Activated CD4-positive, alpha-beta memory T cell treated with anti-CD3 and anti-CD28 coated beads, Interleukin-2, amount 10 ng/mL, durations not matched to agents 7 days and 5 days (primary cell): ENCODE results near the gene CERK. TPM values are rescaled to one million over a fixed set of nuclear protein-coding genes. Genes with fewer than 3 reads are reported as not detected.
A peak's percentile ranks its signal among the peaks of the same experiment; 100 is the strongest.

Source experiments
- CTCF ChIA-PET: fragments of 350-600 bp; sonication (Branson Sonifier 250); formaldehyde crosslinking; loops from one replicate; lab custom pipeline; 2021; ENCODE audit warnings: antibody characterized with exemption, inconsistent platforms; lab: Charles Lee
- POLR2A ChIA-PET: fragments of 350-600 bp; sonication (Branson Sonifier 250); formaldehyde crosslinking; loops from one replicate; lab custom pipeline; 2021; ENCODE audit warnings: antibody characterized with exemption; lab: Charles Lee
- DNase-seq: peaks from one replicate; pipeline ENCODE4 v3.0.0-alpha.2; 2020
- H3K27ac Mint-ChIP-seq: one replicate; pipeline ENCODE4 v1.8.0; 2021; ENCODE audit warnings: mild to moderate bottlenecking, mixed read lengths
- H3K27me3 Mint-ChIP-seq: one replicate; pipeline ENCODE4 v1.8.0; 2021; ENCODE audit warnings: mixed read lengths
- H3K36me3 Mint-ChIP-seq: one replicate; pipeline ENCODE4 v1.8.0; 2021; ENCODE audit warnings: low read depth, mixed read lengths
- H3K4me1 Mint-ChIP-seq: one replicate; pipeline ENCODE4 v1.8.0; 2021; ENCODE audit warnings: mixed read lengths
- H3K4me3 Mint-ChIP-seq: one replicate; pipeline ENCODE4 v1.8.0; 2021; ENCODE audit warnings: mild to moderate bottlenecking, mixed read lengths
- H3K9me3 Mint-ChIP-seq: one replicate; pipeline ENCODE4 v1.8.0; 2021; ENCODE audit warnings: mixed read lengths
- total RNA-seq, 2 experiments: library from RNA; stranded (reverse); gene quantifications; one replicate each; pipeline ENCODE4 v1.2.3, GENCODE V29; 2021

Gene CERK
- total RNA-seq, 2 experiments from 2014 or later: 68.7 to 73.4 TPM

- Mint-ChIP-seq H3K36me3 (peaks cover 39% of the 10 kb centered on the region), H3K9me3 (no peaks in the 10 kb centered on the region), H3K27ac (no peak overlapping the region), H3K4me3 (no peak overlapping the region), H3K27me3 (no peaks in the 10 kb centered on the region), H3K4me1 (peaks cover 3% of the 10 kb centered on the region)
- DNase-seq: no peak
- ChIA-PET CTCF (no interaction called here), POLR2A (interaction anchor here (1.4 kb wide), 1 partner anchor 78 kb away, joined by 3 read pairs; no protein-coding TSS in a partner anchor)
Observed at GRCh38 chr22:46725096-46725495, 13.0 kb downstream of the CERK start.

GRCh38 chr22:46723882-46724281 is 14.2 kb downstream of the CERK start:
- H3K27ac Mint-ChIP-seq: no peak overlapping the region
- ChIA-PET POLR2A (no interaction called here), CTCF (interaction anchor here (0.7 kb wide), 1 partner anchor 14 kb away, joined by 3 read pairs; no protein-coding TSS in a partner anchor)
- H3K4me1 Mint-ChIP-seq: no peaks in the 10 kb centered on the region
- no peak for DNase-seq
- H3K27me3 Mint-ChIP-seq: no peaks in the 10 kb centered on the region
- no peak overlapping the region for H3K4me3 Mint-ChIP-seq
- peaks cover 47% of the 10 kb centered on the region for H3K36me3 Mint-ChIP-seq
- H3K9me3 Mint-ChIP-seq: no peaks in the 10 kb centered on the region

- Mint-ChIP-seq H3K27ac (no peak overlapping the region), H3K4me1 (no peaks in the 10 kb centered on the region), H3K27me3 (no peaks in the 10 kb centered on the region), H3K9me3 (no peaks in the 10 kb centered on the region), H3K36me3 (peaks cover 57% of the 10 kb centered on the region), H3K4me3 (no peak overlapping the region)
- no peak for DNase-seq
- CTCF ChIA-PET: no interaction called here
- POLR2A ChIA-PET: interaction anchor here (0.6 kb wide), 1 partner anchor 27 kb away, joined by 3 read pairs; no protein-coding TSS in a partner anchor
Observed at GRCh38 chr22:46721501-46722085, 16.5 kb downstream of the CERK start.

DNA sequence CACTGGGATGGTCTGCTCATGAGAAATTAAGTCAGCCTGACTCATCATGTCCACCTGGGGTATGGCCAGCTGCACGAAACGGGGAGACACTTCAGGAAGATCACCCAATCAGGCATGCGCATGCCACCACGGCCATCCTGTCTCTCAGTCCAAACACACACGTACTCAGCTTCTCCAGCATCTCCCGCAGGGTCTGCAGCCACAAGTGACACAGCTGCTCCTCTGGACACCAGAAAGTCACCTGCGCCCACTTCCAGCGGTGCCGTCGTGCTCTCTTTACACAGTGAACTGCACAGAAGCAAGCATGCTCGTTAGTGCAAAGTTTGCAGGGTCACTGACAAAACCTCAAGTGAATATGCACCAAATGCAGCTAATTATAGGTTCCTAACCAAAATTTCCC is 18.1 kb downstream of the CERK start:
- ChIA-PET CTCF (no interaction called here), POLR2A (no interaction called here)
- H3K36me3 Mint-ChIP-seq: peaks cover 51% of the 10 kb centered on the region
- no peak overlapping the region for H3K4me3 Mint-ChIP-seq
- H3K9me3 Mint-ChIP-seq: no peaks in the 10 kb centered on the region
- no peaks in the 10 kb centered on the region for H3K27me3 Mint-ChIP-seq
- no peaks in the 10 kb centered on the region for H3K4me1 Mint-ChIP-seq
- DNase-seq: no peak
- H3K27ac Mint-ChIP-seq: no peak overlapping the region

DNA sequence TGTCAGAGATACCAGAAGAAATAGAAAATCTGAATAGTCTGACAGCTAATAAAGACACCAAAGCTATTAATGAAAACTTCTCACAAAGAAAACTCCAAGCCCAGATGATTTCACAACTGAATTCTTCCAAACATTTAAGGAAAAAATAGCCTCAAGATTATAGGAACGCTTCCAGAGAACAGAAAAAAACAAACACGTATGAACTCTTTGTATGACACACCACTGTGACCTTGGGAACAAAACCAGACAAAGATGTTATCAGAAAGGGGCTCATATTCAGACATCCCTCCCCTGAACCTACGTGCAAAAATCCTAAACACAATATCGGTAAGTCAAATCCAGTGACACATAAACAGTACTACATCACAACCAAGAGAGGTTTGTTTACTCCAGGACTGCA is 23.5 kb downstream of the CERK start:
- no peak overlapping the region for H3K27ac Mint-ChIP-seq
- no peaks in the 10 kb centered on the region for H3K27me3 Mint-ChIP-seq
- no peaks in the 10 kb centered on the region for H3K4me1 Mint-ChIP-seq
- DNase-seq: no peak
- ChIA-PET CTCF (no interaction called here), POLR2A (no interaction called here)
- peaks cover 63% of the 10 kb centered on the region for H3K36me3 Mint-ChIP-seq
- H3K4me3 Mint-ChIP-seq: no peak overlapping the region
- no peaks in the 10 kb centered on the region for H3K9me3 Mint-ChIP-seq

- H3K36me3 Mint-ChIP-seq: peaks cover 68% of the 10 kb centered on the region
- CTCF ChIA-PET: interaction anchor here (1.0 kb wide), 1 partner anchor 91 kb away, joined by 4 read pairs; no protein-coding TSS in a partner anchor
Observed at GRCh38 chr22:46712288-46712687, 25.8 kb downstream of the CERK start.

GRCh38 chr22:46710806-46711205 is 27.2 kb downstream of the CERK start:
- ChIA-PET CTCF (interaction anchor here (0.9 kb wide), 1 partner anchor 22 kb away, joined by 3 read pairs; no protein-coding TSS in a partner anchor), POLR2A (no interaction called here)
- DNase-seq: no peak
- no peak overlapping the region for H3K27ac Mint-ChIP-seq
- H3K4me3 Mint-ChIP-seq: no peak overlapping the region
- no peaks in the 10 kb centered on the region for H3K4me1 Mint-ChIP-seq
- peaks cover 75% of the 10 kb centered on the region for H3K36me3 Mint-ChIP-seq
- no peaks in the 10 kb centered on the region for H3K27me3 Mint-ChIP-seq
- no peaks in the 10 kb centered on the region for H3K9me3 Mint-ChIP-seq

More at GRCh38 chr22:46712288-46712687, 25.8 kb downstream of the CERK start:
- POLR2A ChIA-PET: no interaction called here
- DNase-seq: no peak
- H3K27ac Mint-ChIP-seq: no peak overlapping the region
- no peaks in the 10 kb centered on the region for H3K9me3 Mint-ChIP-seq
- no peaks in the 10 kb centered on the region for H3K4me1 Mint-ChIP-seq
- H3K4me3 Mint-ChIP-seq: no peak overlapping the region
- no peaks in the 10 kb centered on the region for H3K27me3 Mint-ChIP-seq

GRCh38 chr22:46708766-46709330 is 29.2 kb downstream of the CERK start:
- Mint-ChIP-seq H3K27ac (no peak overlapping the region), H3K4me1 (no peaks in the 10 kb centered on the region), H3K9me3 (no peaks in the 10 kb centered on the region), H3K36me3 (peaks cover 81% of the 10 kb centered on the region), H3K4me3 (no peak overlapping the region), H3K27me3 (no peaks in the 10 kb centered on the region)
- ChIA-PET CTCF (no interaction called here), POLR2A (no interaction called here)
- no peak for DNase-seq

DNA sequence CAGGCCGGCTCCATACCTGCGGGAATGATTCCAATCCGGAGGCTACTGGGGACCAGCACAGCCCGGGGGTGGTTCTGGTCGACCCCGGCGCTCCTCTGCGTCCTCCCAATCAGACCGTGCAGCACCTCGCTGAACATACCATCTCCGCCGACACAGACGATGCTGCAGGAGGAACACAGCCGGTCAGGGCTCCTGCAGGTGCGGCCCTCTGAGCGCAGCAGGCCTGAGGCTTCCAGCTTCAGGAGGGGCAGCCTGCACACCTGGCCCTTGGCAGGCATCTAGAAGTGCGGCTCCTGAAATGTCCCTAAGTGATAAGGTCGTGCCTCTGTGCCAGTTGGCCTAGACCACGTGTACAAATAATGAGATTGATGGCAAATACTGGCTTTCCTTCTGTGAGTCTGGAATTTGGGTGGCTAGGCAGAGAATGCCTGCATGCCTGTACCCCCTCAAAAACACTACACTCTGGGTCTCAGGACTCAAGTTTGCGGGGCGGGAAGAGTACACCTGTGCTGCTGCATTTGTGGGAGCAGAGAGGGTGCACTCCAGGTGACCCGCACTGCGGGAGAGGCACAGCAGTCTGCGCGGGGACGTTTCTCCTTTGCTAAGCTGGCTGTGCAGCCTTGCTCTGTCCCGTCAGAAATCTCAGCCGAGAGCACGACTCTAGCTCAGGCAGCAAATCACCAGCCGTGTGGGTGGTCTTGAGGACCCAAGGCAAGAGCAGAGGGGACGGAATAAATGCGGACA is 30.1 kb downstream of the CERK start:
- no peaks in the 10 kb centered on the region for H3K9me3 Mint-ChIP-seq
- peaks cover 84% of the 10 kb centered on the region for H3K36me3 Mint-ChIP-seq
- no peak overlapping the region for H3K27ac Mint-ChIP-seq
- CTCF ChIA-PET: no interaction called here
- DNase-seq: no peak
- POLR2A ChIA-PET: no interaction called here
- H3K27me3 Mint-ChIP-seq: no peaks in the 10 kb centered on the region
- H3K4me1 Mint-ChIP-seq: no peaks in the 10 kb centered on the region
- H3K4me3 Mint-ChIP-seq: no peak overlapping the region

DNA sequence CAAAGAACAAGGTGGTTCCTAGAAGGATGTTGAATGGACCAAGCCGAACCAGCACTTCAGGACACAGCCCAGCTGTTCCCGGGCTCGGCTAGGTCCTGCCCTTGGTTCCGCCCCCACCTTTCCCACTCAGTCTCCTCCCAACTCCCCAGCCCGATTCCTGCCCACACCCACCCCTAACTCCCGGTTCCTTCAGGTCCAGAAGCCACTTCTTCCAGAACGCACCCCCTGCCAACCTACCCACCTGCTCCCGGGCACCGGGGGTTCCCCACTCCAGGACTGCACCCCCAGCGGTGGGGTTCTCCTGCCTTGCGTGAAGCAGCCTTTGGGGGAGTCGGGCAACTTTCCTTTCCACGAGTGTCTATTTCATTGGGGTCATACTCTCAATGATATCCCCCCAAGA is 30.7 kb downstream of the CERK start:
- H3K9me3 Mint-ChIP-seq: no peaks in the 10 kb centered on the region
- H3K27ac Mint-ChIP-seq: no peak overlapping the region
- peaks cover 86% of the 10 kb centered on the region for H3K36me3 Mint-ChIP-seq
- H3K27me3 Mint-ChIP-seq: no peaks in the 10 kb centered on the region
- no peak for DNase-seq
- H3K4me1 Mint-ChIP-seq: no peaks in the 10 kb centered on the region
- ChIA-PET POLR2A (no interaction called here), CTCF (interaction anchor here (1.4 kb wide), 1 partner anchor 96 kb away, joined by 3 read pairs; no protein-coding TSS in a partner anchor)
- H3K4me3 Mint-ChIP-seq: no peak overlapping the region

DNA sequence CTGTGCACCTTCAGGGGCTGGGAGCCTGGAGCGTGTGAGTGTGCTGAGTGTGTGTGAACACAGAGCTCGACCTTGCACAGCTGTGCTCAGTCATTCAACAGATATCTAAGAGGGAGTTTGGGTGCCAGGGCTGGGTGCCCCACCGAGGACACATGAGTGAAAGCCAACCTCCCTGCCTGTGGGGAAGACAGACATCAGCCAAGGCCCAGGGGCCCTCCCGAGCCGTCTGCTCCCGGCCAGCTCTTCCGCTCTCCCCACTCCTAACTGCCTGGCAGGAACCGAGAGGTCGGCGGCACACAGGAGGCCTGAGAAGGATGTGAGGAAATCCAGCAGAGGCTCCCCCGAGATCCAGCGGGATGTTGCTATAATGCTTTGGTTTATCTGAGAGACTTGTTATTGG is 32.0 kb downstream of the CERK start:
- Mint-ChIP-seq H3K27me3 (no peaks in the 10 kb centered on the region), H3K27ac (peak overlapping the region; percentile 36), H3K36me3 (peaks cover 77% of the 10 kb centered on the region), H3K4me1 (no peaks in the 10 kb centered on the region), H3K4me3 (no peak overlapping the region), H3K9me3 (no peaks in the 10 kb centered on the region)
- ChIA-PET POLR2A (no interaction called here), CTCF (interaction anchor here (1.4 kb wide), 1 partner anchor 97 kb away, joined by 3 read pairs; no protein-coding TSS in a partner anchor)
- no peak for DNase-seq

- H3K36me3 Mint-ChIP-seq: peaks cover 71% of the 10 kb centered on the region
- no peaks in the 10 kb centered on the region for H3K27me3 Mint-ChIP-seq
- H3K27ac Mint-ChIP-seq: no peak overlapping the region
- POLR2A ChIA-PET: no interaction called here
- CTCF ChIA-PET: no interaction called here
- H3K4me3 Mint-ChIP-seq: no peak overlapping the region
- H3K4me1 Mint-ChIP-seq: no peaks in the 10 kb centered on the region
- H3K9me3 Mint-ChIP-seq: no peaks in the 10 kb centered on the region
- DNase-seq: no peak
Observed at GRCh38 chr22:46703996-46704370, 34.1 kb downstream of the CERK start.

GRCh38 chr22:46703171-46703995 is 34.7 kb downstream of the CERK start:
- Mint-ChIP-seq H3K27ac (peak overlapping the region; percentile 26), H3K27me3 (no peaks in the 10 kb centered on the region), H3K36me3 (peaks cover 70% of the 10 kb centered on the region), H3K4me3 (no peak overlapping the region), H3K4me1 (no peaks in the 10 kb centered on the region), H3K9me3 (no peaks in the 10 kb centered on the region)
- no peak for DNase-seq
- POLR2A ChIA-PET: no interaction called here
- CTCF ChIA-PET: no interaction called here
